NCI-H1092 (cell line): ENCODE measurements around the gene CRELD2.

Source experiments
- DNase-seq: peaks from one replicate; lab custom pipeline; 2025; lab: John Stamatoyannopoulos, UW

CRELD2 gene

DNA sequence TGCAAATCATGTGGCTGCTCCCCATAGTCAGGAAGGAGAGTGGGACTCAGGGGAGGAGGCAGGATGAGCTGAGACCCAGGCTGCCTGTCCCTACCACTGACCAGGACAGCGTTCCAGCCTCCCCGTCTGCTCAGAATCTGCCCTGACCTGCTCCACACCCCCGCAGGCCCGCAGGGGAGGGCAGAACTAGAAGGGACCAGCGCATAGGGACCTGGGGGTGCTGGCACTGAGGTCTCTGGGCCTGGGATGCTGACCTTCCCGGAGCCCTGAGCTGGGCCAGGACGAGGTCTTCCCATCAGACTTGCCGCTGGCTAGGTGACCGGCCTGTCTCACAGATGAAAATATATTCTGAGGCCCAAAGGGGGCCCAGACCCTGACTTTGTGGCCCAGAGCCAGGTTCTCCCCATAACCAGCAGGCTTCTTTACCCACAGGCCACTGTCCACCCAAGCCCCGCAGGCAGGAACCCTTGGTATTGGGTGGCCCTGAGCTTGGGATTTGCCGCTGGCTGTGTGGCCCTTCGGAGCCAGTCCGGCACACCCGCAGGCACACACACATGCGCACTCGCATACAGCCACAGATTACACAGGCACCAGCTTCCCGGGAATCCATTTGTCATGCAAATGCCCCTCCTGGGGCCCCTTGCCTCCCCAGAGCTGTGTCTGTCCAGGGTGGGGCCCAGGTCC is 28.3 kb downstream of the CRELD2 start:
- no peak for DNase-seq

DNA sequence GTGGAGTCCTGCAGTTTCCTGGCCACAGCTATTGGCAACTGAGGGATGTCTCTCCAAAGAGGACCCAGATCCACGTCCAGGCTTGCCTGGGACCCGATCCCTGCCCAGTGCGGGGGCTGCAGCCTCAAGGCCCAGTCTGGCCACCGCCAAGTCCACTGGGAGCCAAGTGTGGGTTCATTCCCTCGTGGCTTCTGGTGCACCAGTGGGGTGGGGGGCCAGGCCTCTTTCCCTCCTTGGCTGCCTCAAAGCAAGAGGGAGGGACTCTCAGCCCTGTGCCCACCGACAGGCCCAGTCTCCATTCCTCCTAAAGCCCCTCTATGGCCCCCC is 28.8 kb downstream of the CRELD2 start:
- DNase-seq, result no peak

DNA sequence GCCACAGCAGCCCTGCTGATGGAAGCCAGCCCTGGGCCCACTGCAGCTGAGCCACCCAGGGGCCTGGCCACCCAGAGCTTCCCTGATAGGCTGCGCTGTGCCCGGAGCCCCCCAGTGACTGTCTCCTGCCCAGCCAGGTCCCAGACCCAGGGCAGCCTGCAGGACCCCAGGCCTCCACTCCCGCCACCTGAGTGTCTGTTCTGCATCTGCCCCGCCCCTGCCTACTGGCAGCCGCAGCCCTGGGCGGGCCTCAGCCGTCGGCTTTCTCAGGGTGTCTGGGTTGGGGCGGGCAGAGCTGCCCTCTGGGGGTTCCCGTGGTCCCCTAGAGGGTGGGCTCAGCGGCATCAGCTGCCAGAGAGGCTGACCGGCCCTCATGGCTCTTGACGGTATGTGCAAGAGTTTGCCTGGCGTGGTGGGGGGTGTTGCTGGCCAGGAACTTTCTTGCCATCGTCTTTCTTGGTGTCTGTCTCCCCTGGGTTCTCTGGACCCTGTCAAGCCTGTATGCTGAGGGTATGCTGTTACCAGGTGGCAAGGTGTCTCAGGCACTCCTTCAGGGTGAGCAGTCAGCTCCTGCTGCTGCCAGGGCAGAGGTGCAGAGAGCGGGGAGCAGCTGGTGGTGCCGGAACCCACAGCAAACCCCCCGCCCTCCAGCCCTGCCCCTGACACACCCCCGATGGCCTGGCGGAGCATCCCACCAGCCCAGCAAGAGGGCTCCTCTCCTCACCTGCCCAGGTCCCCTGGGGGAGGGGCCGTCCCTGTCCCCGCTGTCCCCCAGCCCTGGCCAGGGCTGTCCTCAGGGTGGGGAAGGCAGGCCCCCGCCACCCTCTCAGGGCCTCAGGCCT is 29.9 kb downstream of the CRELD2 start:
- no peak for DNase-seq

DNA sequence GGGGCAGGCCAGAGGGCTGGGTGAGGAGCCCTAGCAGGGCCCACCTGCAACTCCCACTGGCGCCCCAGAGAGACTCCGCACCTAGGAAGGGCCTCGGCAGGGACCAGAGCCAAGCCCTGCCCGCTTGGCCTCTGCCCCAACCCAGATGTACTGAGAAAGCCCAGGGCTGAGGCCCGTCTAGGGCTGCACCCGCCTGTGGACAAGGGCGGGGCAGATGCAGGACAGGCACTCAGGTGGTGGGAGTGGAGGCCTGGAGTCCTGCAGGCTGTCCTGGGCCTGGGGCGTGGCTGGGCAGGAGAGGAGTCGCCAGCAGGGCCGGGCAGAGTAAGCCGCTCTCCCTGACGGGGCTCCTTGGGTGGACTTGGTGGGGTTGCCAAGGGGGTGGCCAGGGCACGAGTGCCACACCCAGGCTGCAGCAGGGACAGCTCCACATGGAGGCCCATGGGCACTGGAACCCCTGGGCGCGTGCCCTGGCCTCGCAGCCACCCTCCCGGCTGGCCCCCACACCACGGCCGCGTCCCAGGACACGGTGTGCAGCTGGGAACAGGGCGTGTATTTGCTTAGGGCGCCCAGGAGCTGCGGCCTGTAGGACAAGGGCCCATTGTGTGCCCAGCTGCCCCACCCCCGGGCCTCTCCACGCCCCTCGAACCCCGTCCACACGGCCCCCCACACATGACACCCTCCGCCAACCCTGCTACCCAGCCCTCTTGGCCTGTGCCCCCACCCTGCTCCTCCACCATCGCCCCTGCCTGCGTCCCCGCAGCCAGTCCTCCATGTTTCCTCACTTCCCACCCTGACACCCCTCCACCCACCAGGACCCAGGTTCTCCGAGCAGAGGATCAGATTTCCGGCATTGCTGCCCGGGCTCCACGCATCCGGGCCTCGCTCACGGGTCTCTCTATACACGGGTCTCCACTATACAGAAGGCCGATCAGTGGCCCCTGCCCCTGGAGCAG is 30.8 kb downstream of the CRELD2 start:
- no peak for DNase-seq

DNA sequence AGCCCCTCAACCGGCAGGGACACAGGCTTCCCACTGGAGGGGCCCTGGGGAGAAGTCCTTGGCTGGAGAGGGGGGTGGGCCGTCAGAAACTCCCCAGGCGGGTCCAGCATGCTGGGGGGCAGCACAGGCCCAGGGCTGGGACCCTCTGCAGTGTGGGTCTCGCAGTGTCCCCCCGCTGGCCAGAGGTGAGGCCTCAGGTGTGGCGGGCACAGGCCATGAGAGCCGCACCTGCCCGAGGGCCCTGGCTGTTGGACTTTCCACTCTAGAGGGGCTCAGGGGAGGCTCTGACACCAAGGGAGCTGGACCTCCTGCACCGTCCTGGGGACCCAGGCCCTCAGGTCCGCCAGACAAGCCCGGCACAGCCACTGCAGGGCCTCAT is 31.5 kb downstream of the CRELD2 start:
- DNase-seq, result no peak

DNA sequence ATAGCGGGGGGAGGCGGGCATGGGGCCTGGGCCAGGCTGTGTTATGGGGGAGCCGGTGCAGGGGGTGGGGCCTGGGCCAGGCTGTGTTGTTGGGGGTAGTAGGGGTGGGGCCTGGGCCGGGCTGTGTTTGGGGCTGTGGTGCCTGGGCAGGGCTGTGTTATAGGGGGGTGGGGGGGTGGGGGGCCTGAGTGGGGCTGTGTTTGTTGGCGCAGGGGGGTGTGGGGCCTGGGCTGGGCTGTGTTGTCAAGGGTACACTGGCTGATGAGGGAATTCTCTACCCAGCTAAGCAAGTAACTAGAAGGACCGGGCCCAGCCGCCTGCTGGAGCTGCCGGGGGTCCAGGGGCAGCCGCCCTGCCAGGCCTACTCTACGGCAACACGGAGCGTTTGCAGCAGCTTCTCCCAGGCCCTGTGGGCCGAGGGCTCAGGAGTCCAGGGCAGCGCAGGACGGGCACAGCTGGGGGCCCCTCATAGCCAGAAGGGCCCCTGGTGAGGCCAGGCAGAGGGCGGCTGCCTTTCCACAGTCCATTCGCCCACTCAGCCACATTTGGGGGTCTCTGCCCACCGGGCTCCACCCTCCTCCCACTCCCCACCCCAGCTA is 32.1 kb downstream of the CRELD2 start:
- no peak for DNase-seq

DNA sequence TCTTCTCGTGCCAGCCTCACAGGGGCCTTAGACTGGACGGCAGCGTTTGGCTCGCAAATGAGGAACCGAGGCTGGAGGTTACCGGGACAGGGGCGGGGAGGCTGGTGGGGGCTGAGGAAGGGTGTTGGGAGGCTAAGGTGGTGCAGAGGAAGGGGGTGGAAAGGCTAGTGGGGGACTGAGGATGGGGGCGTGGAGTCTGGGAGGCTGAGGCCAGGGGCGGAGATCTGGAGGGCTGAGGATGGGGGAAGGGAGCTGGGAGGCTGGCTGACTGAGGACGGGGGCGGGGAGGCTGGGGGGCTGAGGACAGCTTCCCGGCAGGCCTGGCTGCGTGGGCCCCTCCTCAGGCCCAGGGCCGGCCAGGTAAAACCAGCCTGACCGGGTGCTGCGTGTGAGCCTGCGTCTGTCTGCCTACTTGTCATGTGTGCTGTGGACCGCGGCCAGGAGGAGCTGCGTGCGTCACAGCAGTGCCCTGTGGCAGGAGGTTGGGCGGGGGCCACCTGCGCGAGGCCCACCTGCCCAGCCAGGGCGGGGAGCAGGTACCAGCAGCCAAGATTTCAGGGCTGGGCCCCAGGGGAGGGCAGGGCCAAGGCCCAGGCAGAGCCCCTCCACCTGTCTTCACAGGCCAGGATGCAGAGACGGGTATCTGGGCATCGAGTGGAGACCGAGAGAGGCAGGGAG is 32.7 kb downstream of the CRELD2 start:
- DNase-seq, result no peak

DNA sequence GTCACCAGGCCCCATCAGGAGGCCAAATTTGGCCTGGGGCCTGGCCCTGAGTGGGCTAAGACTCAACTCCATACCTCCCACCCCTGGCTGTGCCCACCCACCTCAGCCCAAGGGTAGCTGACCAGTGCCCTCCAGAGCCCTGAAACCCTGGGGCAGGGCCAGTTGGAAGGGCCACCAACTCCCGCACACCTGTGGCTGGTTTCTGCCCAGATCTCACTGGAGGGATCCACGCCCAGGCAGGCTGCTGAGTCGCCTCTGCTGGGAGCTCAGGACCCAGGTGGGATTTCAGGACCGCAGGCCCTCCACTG is 33.2 kb downstream of the CRELD2 start:
- DNase-seq, result no peak

DNA sequence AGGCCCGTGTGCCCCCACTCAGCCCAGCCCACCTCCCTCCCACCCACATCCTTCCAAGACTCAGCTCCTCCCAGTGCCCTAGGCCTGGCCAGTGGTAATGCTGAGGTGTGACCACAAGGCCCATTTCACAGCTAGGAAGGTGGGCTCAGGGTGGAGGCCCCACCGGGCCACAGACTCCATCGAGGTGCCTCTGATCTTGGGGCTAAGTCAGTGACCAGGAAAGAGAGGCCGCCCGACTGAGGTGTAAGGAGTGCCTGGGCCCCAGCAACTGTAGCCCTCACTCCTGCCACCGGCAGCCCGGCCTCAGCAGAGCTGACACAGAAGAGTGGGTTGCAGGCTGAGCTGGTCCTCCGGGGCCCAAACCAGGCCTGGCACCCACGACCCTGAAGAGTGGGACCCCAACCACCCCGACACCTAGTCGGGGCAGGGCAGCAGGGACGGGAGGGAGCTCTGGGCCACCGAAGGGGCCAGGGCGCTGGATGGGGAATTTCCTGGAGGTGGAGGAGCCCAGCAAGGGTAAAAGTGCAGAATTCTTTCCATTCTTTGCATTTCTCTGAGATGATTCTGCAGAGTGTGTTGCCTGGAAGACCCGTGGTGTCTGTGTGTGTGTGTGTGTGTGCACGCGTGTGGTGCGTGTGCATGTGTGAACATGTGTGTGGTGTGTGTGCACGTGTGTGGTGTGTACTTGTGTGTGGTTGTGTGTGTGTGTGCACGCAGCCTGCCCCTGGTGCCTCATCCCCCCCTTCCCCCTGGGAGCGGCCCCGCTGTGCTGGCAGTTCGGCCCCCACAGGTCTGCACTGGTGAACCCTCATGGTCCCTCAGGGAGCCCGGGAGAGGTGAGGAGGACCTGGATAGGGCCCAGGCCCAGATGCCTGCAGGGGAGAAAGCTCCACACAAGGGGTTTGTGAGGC is 33.8 kb downstream of the CRELD2 start:
- no peak for DNase-seq

DNA sequence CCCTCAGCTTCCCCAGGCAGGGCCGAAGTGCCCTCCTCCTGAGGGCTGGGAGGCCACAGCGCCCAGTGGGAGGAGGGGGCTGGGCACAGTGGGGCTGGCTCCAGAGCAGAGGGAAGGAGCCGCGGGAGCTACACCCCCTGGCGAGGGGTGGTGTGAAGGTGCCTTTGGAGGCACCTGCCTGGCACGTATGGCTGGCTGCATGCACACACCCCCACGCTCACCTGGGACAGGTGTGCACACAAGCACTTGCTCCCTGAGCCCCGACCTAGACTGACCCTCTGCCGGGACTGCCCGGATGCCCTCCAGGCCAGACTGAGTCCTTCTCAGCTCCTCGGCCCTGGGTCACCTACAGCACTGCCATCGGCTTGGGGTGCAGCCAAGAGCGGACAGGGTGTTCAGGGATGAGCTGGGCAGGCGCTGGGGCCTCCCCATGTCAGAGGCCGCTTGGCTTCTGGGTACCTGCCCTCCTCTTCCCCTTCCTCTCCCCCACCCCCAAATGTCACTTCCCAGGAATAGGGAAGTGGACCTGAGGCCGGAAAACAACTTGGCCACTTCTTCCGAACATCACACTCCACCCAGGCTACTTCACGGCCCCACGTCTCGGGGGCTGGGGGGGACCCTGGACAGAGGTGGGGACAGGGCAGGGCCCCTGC is 34.7 kb downstream of the CRELD2 start:
- no peak for DNase-seq

DNA sequence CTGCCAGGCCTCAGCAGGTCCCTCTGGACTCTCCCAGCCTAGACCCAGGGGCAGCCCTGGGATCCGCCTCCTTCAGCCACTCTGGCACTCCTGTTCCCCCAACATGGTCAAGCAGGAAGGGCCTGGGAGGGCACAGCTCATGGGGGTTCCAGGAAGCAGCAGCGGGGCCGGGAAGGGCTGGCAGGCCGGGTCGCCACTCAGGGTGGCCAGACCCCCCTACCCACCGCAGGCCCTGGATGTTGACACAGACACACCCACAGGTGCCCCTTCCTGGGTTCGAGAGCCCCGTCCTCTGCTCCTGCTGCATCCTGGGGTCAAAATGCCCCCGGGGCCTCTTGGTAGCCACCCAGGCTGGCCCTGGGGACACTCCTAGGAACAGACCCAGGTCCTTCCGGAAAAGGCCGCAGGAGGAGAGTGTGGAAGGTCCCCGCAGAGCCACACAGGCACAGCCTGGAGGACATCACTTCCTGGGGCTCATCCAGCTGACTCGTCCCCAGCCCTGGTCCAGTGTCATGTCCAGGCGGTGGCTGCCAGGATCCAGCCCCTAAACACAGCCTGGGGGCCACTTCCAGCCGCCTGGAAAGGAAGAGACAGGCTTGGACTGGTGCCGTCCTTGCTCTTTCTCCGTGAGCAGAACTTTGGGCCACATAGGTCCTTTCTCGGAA is 35.4 kb downstream of the CRELD2 start:
- no peak for DNase-seq

DNA sequence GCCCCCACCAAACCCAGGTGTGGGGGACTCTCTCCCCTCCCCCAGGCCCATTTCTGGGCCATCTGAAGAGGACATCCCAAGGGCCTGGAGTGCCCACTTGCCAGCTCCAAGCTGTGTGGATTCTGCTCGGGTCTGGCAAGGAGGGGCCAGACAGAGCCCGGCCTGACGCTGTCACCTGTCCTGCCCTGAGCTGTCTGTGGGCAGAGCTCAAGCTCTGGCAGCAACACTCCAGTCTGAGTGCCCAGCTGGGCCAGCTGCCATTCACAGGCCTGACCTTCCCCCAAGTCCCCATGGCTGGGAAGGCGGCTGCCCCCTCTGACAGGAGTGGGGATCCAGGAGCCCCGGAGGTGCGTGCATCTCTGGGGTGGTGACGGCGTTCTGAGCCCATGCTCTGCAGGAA is 35.9 kb downstream of the CRELD2 start:
- DNase-seq, result no peak

DNA sequence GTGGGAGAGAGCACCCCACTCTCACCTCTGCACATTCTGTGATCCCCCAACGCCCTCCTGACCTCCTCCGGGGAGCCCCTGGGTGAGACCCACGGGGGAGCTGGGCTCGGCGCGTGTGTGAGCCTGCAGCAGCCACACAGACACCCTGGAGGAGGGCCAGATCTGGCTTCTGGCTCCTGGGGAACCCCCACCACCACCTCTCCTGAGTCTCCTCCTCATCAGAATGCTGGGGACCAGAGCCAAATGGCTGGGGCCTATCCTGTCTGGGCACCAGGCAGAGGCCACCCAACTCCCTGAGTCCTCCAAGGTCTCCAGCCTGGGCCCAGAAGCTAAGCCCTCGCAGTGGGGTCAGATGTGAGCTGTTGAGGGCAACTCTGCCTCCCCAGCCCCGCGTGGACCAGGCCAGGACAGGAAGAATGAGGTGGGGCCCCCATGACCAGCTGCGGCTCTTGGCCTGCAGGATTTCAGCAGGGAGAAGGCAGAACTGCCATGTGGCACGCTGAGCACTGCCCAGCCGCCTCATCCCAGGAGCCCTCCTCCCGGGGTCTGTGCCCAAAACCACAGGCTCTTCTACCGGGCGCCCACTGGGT is 36.7 kb downstream of the CRELD2 start:
- no peak for DNase-seq

DNA sequence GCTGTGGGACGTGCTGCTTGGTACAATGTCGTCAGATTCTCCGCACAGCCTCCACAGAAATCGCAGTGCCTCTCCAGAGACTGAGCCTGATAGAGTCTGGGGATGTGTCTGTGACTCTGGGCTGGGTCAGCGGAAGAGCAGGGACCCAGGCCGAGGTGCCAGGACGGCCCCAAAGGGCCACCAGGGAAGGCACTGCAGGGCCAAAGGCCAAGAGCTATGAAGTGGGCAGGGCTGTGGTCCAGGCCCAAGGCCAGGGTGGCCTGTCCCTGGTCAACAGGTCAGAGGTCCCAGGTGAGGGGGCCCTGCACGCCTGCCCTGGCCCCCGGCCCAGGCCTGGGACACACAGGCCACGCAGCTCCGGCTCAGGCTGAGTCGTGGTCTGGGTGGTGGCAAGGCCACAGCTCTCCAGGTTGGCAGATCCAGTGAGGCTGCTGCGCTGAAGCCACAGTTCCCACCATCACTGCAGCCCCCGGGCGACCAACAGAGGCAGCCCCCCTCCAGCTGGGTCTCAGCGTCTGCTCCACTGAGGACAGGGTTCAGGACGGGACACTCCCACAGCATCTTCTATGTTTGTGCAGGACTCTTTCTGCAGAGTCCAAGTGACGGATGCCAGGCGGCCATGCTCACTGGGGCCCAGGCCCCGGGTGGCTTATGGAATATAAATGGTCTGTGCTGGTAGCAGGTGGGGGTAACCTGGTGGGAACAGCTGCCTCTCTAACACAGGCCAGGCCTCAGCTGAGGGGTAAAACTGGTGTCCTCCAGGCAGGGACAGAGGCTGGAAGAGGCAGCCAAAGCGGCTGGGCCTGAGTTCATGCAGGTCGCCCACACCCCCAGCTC is 37.4 kb downstream of the CRELD2 start:
- no peak for DNase-seq

DNA sequence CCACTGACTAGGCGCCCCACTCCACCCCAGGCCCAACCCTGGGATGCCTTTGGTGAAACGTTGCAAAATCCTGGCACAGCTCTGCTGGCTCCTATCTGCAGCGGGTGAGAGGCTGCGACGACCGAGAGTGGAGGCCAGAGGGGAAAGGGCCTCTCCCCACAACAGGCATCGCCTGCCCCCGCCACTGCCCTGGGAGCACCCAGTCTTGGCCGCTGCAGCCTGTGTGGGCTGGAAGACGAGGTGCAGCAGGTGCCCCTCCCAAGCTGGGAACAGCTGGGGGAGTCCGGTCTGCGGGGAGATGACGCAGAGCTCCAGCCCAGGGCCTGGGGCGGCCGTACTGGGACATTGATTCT is 38.0 kb downstream of the CRELD2 start:
- DNase-seq, result no peak

DNA sequence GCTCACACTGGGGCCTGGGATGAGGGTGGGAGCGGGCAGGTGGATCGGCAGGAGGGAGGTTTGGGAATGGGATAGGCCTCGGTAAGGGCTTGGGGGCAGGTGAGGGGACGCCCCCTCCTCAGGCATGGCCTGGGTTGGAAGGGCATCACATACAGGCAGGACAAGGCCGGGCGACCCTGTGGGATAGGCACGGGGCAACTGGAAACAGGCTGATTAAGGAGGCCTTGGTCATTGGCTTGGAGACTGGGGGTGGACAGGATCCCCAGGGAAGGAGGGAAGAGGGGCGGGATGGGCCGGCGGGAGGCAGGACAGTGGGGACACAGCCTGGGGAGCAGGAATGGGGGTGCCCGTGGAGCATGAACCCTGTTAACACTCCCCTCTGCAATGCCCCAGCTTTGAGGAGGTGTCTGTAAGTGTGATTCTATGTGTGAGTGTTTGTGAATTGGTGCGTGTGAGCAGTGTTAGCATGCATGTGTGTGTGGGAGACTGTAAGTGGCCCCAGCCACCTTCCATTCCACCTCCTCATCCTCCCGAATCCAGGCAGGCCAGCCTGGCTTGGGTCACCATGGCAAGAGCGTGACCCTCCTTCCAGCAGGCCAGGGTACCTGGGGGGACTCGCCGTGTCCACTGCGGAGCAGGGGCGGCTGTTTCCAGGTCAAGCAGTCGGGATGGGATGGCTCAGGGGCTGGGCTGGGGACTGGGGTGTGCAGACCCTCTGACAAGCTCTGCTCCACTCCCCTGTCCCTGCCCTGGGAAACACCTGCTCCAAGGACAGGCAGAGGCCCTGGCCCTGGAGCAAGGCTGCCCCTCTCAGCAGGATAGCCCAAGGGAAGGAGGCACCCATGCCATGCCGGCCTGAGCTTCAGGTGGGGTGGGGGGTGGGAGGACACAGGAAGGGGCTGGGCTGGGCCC is 38.7 kb downstream of the CRELD2 start:
- DNase-seq, result no peak

DNA sequence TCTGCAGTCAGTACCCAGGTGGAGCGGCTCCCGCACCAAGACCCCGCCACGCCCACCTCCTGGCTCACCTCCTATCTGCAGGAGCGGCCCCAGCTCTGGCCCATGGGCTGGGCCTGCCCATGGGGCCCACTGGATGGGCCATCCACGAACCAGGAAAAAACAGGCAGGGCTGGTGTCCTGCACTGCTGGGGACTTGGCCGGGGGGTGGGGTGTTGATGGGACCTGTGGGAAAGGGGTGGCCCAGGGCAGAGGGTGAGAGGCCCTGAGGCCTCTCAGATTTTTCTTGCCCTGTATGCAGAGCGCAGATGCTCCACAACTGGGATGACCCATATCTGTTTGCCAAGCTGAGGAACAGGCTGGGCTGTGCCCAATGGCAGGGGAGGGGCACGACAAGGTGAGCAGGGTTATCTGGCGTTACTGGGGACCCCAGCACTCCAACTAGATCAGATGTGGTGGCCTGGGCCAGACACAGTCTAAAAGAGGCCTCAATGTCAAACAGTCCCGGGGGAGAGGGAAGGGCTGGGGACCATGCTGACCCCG is 39.5 kb downstream of the CRELD2 start:
- no peak for DNase-seq
